Stimulated activated CD8-positive, alpha-beta memory T cell treated with anti-CD3 and anti-CD28 coated beads, Interleukin-4, amount 100 ng/mL, for 4 hours (primary cell): ENCODE data around the gene LMOD2.

Source experiments
- DNase-seq, 2 donors: peaks; one replicate each; pipeline ENCODE4 v3.0.0-alpha.2; 2020; ENCODE audit warnings: low read depth in 2 of 2, low spot score in 1 of 2

LMOD2 gene

DNA sequence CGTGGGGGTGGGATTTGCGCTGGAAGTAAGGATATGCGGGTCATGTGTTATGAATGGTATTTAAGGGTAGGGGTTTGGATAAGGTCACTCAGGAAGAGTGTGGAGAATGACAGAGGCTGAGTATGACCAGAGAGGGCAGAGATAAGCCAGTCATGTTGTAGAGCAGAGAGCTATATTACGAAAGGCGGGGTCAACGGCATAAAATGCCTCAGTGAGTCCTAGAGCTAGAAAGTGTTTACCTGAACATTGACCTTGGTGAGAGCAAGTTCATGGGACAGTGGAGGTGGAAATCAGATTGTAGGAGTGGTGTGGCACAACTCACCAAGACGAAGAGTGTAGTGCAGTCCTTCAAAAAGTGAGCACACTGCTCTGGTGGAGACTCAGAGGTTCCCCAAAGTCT, 13.8 kb downstream of the LMOD2 start:
- no peak for DNase-seq

GRCh38 chr7:123673137-123673732, 17.6 kb downstream of the LMOD2 start:
- no peak for DNase-seq

DNA sequence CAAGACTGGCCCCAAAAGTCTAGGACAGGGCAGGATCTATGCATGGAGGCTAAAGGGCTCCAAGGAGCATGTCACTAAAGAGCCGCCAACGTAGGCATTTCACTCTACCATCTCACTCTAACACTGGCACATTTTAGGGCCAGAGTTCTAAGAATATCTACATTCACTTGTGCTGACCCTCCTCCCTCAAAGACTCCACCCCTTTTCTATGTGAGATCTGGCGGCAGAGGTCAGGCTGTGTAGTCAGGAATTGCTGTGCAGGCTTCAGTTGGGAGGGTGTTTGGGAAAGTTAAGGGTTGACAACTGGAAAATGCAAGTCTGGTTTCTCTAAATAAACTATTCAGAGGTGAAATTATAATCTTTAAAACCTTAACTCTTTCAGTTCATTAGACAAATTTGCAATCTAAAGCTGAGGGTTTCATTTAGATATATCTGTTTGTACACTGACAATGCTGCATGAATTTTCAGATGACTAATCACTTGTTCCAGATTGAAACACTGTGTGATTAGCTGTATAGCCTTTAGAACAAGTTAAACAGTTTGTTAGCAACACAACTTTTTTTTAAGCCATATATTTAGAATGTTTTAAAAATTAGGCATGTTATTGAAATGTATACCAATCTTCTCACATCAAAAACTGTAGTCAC, 18.2 kb downstream of the LMOD2 start:
- no peak for DNase-seq

- no peak for DNase-seq
Measured at GRCh38 chr7:123674399-123675180, 18.9 kb downstream of the LMOD2 start.

DNA sequence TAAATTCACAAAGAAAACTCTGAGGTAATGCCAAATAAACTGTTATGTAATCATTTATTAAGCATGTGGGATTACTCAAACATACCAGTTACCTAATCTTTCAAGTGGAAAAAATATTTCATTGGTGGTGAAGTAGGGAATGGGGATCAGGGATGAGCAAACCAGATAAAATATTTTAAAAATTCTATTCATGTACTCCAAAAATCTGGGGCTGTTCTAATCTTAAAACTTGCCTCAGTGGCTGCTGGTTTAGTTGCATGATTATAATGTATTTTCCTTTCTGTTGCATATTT, 19.5 kb downstream of the LMOD2 start:
- DNase-seq, result no peak

DNA sequence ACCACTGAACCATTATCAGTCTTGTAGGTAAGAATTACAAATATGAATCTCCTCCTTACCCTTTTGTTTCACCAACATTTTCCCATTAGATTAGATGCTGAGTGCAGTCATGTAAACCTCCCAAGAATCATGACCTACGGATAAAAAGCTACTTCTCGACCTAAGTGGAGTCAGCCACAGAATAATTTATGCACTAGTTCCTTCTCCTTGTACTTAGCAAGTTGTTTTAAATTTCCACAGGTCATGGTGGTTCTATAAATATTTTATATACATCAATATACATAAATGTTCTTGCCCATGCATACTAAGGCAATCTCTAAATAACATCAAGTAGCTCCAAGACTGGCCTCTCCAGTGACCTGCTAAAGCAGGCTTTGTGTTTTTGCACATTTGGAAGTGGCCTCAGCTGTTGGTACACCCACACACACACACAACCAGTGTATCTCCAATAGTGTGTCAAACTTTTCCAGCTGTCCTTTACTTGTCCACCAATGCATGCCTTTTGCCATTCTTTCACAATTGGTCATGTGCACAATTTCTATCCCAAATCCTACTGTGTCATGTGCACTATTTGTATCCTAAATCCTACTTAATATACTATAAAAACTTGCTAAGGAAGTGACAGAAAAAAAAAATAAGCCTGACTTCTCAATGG, 21.5 kb downstream of the LMOD2 start:
- DNase-seq, result no peak

- DNase-seq, result no peak
Measured at GRCh38 chr7:123679614-123680013, 23.9 kb downstream of the LMOD2 start.

DNA sequence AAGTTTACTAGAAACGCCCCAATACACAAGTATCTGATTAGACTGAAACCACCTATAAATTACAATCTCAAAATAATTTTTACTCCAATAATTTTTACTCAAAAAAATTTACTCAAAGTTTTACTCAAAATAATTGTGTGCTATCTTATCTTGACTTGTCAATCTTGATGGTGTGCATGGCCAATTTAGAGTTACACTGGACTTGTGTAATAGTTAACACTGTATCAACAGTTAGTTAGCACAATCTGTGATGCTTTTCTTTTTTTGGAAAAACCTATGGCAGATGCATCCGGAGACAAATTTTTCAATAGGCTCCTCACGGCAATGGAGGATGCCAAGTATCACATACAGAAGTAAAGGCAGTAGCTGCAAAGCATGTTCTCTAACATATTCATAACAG, 24.9 kb downstream of the LMOD2 start:
- DNase-seq, result no peak

DNA sequence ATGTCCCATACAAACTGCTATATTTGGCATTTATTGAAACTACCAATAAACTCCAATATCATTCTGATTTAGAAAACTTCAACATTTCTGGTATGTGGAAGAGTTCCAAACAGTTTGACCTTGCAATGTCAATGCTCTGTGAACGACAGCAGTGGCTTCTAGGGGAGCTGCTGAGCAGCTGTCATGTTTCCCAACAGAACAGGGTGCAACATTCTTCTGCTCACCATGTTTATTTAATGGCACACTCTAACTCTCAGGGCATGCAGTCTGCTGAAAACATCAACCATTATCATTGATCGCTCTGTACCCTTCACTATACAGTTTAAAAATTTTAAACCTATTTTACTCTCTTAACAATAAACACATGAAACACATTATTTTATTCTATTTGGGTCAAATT, 25.9 kb downstream of the LMOD2 start:
- DNase-seq, result no peak

DNA sequence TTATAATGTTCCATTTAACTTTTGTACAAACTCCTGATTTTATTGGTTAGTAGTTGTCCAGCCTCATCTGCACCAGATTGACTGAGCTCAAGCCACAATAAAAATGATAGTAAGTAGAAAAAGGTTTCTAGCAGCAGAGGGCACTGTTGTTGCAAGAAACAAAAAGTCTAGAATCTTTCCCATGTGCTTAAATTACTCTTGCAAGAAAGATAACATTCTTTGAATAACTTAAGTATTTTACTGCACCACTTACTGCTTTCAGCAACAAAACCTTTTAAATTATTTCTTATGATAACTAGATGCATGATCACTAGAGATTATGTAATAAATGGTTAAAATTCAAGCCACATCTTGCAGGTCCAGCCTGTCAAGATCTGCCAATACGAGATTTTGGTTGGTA, 27.0 kb downstream of the LMOD2 start:
- no peak for DNase-seq

GRCh38 chr7:123687161-123687560, 31.5 kb downstream of the LMOD2 start:
- DNase-seq, result no peak

GRCh38 chr7:123687727-123688126, 32.1 kb downstream of the LMOD2 start:
- DNase-seq, result no peak

GRCh38 chr7:123689250-123689649, 33.6 kb downstream of the LMOD2 start:
- no peak for DNase-seq

DNA sequence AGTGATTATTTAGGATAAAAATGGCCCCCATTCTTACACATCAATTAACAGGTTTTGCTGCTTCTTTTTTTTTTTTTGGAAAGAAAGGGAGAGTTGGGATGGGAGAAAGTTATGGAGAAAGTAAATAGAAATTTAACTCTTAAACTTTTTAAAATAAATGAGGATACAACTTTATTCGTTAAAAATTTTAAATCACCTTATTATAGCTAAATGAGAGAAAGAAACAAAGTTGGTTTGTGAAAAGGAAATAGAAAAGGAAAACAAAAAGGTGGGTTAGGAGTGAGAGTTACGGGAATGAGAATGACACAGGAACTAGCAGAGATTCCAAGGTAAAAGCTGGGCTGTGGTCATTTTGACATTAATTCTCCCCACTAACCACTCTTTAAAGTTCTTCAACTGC, 34.9 kb downstream of the LMOD2 start:
- no peak for DNase-seq

DNA sequence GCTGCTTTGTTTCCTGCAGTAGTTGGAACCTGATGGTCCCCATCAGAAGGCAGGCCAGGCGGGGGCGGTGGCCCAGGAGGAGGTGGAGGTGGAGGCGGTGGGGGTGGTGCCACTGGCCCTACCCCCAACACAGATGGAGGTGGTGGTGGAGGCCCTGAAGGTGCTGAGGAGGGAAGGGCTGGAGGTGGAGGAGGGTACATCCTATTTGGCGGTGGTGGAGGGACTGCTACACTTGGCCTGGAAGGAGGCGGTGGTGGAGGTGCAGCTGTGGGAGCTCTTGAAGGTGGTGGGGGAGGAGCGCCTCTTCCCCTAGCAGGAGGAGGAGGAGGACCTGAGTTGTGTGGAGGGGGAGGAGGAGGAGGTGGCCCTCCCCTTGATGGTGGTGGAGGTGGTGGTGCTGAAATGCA, 36.8 kb downstream of the LMOD2 start:
- DNase-seq, result no peak

GRCh38 chr7:123695944-123696677, 40.4 kb downstream of the LMOD2 start:
- DNase-seq, result no peak

GRCh38 chr7:123705211-123705901, 49.7 kb downstream of the LMOD2 start:
- no peak for DNase-seq

GRCh38 chr7:123709525-123709924, 53.9 kb downstream of the LMOD2 start:
- no peak for DNase-seq

GRCh38 chr7:123710683-123711082, 55.0 kb downstream of the LMOD2 start:
- DNase-seq, result no peak

DNA sequence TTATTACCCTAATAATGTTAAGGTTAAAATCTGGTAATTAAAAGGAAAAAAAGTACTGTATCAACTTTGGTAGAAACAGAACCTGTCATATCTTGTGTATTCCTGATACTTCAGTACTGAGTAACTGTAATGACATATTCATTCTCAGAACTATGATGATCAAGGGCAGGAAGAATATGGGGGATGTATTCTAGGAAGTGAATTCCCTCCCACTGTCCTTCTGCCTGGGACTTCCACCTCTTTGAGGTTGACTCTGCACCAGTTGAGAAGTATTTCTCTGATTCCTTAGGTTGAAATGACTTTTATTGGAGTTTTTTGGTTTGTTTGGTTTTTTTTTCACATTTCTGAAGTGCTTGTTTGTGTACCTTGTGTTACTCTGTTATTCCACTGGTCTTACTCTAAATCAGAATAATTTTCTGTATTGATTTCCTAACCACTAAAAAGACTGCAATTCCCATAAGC, 56.2 kb downstream of the LMOD2 start:
- no peak for DNase-seq

DNA sequence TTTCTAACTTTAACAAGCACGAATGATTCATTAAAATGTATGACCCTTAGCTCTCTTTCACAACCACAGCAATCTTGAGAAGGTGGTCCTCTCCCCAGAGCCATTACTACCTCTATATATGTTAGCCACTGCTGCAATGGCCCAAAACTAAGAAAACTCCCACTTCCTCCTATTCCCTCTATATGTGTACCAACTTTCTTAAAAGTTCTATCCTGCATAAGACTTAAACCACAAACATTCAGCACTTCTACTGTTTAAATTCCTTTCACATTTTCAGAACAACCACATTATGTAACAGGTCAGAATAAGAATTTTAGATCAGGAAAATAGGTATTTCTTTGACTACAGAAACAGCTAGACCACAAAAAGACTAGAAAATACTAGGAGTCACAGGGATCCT, 57.0 kb downstream of the LMOD2 start:
- DNase-seq, result no peak
